HuH-7 (cell line): ENCODE measurements around the gene VASH2.
"Not testable (repeated sequence)": the region's sequence is repeated elsewhere in the genome, so short reads cannot be mapped to it uniquely, and the experiment has no call there.

Experiments used
- DNase-seq: peaks from one replicate; pipeline ENCODE4 v3.0.0; 2011; ENCODE audit warnings: low spot score

The VASH2 gene

DNA sequence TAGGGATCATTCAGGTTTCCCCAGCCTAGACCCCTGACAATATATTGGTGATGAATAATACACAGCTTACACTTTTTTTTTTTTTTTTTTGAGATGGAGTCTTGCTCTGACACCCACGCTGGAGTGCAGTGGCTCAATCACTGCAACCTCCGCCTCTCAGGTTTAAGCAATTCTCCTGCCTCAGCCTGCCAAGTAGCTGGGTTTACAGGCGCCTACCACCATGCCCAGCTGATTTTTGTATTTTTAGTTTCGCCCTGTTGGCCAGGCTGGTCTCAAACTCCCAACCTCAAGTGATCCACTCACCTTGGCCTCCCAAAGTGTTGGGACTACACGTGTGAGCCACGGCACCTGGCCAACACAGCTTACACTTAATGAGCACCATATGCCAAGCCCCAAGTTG, 7.2 kb downstream of the VASH2 start:
- DNase-seq = no peak

DNA sequence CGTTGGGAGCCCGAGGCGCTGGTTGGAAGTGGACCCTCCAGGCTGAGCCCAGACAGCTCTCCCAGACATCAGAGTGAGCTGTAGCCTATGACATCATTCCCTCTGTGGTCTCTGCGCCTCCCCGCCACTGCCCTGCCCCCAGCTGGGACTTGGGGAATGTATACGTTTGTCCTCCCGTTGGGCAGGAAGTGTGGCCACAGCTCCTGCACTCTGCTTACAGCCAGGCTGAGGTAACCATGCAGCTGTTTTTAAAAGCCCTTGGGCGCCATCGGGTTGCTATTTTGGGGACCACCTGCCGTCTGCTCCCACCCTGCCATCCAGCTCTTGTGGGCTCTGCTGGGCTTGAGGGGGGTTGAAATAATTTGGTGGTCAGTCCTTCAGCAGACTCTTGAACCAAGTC, 7.8 kb downstream of the VASH2 start:
- no peak for DNase-seq

DNA sequence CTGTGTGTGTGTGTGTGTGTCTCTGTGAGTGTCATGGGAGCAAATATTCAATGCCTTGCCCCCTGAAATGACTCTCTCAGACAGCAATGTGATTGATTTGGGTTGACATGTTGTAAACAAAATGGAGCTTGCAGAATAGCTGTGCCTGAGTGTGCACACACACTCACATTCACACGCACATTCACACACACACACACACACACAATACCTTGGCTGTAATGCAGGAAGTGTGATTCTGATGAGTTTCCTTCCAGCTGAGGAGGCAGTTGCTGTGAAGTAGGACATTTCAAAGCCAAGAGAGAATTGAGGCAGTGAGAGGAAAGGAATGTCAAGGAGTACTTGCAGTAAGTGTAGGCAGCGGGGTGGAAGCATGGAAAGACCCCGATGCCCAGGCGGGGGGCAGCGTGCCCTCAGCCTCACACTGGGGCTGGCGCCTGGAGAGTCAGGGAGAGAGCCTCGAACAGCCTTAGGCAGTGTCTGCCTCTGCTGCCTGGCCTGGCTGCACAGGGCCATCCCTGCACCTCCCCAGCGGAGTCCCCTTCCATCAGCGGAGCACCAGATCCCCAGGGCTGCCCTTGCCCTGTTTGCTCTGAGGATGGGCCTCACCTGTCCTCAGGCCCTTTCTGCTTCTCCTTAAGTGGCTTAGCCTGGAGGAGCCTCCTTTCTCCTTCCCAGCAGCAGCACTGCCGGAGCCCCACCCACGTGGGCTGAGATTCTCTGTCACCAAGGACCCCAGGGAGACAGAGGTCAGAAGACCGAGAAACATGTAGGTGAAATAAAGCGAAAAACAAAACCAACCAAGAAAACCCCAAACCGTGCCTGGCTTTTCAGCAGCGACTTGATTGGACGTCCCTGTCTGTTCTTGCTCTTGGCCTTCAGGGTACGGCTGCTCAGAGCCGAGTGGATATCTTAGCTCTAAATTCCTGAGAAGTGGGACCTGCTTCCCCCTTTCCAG, 9.2 kb downstream of the VASH2 start:
- no peak for DNase-seq

DNA sequence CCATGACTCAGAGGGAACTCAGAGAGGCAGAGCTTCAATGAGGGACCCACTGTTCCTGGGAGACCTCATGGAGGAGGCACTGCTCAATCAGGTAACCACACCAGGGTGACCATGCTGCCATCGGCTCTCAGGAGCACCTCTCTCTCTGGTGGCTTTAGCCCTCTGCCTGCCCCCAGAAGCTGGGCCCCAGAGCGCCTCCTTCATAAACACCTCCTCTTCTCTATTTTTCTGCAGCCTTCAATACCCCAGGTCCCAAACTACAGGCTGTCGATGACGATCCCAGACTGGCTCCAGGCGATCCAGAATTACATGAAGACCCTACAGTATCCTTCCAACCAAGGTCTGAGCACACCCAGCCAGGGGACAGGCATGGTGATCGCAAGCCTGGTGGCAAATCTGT, 10.6 kb downstream of the VASH2 start:
- DNase-seq = no peak

DNA sequence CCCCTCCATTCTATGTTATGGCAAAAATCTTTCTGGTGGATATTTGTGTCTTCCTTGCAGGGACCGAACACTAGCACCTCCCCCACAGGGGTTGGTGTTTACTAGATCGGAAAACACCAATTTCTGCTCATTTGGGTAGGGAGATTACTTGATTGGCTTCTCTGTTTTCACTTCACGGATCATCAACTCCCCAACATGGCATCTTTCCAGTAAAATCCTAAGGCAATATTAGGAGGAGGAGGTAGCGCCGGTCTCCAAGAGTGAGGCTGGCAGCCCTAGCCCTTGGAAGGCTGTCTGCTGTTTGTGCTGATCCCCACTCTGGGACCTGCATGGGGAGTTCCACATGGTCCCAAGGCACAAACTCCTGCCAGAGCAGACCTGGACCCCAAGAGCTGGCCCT, 12.2 kb downstream of the VASH2 start:
- DNase-seq = no peak

DNA sequence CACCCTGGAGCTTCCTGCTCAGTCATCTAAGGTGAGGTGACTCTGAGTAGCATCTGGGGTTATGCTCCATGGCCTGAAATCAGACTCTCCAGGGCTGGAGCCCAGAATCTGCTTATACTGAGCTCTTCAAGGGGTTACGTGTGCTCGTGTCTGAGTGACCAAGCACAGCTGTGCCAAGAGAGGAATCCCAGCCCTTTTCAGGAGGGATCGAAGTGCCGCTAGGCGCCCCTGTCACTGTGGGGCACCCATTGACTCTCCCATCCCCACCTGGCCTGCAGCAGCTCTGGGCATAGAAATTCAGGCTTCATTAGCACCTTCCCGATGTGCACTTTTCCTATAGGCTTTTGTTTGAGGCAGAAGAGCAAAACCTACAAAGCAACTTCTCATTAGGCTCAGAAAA, 13.8 kb downstream of the VASH2 start:
- no peak for DNase-seq

DNA sequence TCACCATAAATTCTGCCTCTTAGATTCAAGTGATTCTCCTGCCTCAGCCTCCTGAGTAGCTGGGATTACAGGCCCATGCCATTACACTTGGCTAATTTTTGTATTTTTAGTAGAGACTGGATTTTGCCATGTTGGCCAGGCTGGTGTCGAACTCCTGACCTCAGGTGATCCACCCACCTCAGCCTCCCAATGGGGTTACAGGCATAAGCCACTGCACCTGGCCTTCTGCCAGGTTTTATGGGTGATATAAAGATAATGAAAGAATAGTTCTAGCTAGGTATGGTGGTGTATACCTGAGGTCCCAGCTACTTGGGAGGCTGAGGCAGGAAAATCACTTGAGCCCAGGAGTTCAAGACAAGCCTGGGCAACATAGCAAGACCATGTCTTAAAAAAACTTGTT, 14.7 kb downstream of the VASH2 start:
- DNase-seq = not testable (repeated sequence)

DNA sequence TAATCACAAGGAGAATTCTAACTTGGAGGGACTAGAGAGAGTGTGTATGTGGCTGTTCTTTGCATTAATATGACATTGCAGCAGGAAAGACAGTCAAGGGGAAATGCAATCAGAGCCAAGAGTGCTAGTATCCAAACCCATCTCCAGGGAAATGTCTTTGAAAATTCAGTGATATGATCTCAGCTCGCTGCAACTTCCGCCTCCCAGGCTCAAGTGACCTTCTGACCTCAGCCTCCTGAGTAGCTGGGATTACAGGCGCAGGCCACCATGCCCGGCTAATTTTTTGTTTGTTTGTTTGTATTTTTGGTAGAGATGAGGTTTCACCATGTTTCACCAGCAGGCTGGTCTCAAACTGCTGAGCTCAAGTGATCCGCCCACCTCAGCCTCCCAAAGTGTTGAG, 16.3 kb downstream of the VASH2 start:
- DNase-seq = no peak

DNA sequence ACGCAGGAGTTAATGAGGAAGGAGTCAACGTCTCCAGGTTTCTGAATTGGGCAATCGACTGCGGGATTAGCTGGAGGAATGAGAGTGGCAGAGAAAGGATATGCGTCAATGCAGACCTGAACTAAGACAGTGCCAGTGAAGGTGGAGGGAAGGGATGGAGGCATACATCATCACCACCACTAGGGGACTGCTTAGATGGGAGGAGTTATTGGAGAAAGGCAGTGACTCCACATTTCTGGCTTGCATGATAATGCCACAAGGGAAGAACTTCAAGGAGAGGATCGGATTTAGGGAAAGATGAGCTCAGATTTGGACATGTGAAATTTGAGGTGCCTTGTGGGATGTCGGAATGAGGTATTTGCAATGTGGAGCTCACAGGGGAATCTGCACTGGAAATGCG, 17.5 kb downstream of the VASH2 start:
- DNase-seq = peak; percentile 63

DNA sequence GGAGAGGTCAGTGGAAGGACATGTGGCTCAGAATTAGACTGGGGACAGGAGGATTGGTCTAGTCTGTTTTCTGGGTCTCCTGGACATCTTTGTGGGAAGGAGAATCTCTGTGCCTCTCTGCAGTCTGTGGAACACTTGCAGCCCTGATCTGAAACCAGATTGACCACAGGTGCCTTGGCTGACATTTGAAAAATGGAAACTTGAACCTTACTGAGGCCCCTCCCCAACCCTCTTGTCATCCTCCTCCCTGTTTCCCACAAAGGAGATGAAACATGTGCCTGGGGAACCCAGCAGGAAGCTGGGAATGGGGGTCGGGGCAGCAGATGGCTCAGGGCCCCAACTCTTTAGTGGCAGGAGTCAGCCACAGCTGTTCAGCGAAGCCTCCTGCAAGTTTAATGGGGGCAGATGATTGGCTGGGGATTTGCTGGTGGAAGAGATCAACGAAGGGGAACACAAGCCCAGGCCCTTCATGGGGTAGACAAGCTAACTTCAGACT, 18.1 kb downstream of the VASH2 start:
- no peak for DNase-seq

DNA sequence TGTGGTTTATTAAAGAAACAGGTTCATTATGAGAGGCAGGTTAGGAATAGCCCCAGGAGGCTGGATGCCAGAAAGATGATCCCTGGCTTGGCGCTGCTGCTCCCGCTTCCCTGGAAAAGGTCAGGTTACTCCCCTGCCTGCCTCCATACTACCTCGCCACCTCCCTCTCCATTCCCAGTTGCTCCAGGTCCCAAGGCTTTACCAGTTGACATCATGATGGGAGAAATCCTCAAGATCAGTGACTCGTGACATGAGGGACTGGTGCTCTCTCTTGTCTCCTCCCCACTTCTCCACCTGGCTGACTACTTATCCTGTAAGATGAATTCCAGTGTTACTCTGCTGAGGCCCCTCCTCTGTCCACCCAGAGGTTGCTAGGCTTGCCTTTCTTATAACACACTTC, 19.7 kb downstream of the VASH2 start:
- DNase-seq = no peak

DNA sequence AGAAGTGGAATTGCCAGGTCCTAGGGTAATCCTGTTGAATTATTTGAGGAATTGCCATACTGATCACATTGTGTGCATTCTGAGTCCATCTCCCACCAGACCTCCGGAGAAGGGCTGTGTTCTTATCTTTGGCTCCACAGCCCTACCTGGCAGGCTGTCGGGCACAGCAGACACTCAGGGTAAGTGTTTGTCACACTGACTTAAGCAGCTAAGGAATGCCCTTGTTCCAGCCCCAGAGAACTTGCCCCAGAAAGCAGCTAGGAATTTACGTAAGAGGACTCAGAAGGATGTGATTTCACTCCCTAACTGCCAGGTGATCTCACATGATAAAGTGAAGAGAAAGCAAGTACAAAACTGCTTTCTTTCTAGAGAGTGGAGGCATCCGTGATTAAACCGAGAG, 21.0 kb downstream of the VASH2 start:
- no peak for DNase-seq

DNA sequence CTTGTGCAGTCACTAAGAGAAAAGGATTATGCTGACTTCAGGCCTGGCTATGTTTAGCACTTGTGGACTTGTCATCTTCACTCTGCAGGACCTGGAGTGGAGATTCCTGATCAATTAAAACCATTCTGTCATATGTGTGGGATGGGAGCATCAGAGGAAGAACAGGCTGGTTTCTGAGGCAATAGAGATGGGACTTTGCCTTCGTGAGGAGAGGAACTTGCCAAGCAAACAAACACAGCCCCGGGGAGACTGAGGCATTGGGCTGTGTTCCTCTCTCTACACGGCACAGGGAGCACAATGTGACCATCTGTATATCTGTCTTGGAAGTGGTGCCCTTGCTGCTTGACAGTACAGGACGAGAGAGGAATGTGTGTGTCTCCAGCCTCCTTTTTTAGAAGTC, 23.1 kb downstream of the VASH2 start:
- no peak for DNase-seq

DNA sequence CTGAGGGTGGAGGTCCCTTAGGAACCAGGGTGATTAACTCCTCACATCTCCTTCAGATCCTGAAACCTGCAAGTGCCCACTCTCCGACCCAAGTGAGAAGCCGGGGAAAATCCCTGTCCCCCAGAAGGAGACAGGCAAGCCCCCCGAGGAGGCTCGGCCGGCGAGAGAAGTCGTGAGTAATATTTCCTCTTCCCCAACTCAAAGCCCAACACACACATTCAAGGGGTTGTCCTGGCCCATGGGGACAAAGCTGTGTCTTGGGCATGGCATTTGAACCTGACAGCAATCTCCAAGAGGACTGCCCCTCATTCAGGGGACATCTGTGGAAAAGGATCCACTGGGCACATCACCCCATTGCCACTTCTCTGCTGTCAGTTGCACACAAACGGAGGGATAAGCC, 23.6 kb downstream of the VASH2 start:
- no peak for DNase-seq

DNA sequence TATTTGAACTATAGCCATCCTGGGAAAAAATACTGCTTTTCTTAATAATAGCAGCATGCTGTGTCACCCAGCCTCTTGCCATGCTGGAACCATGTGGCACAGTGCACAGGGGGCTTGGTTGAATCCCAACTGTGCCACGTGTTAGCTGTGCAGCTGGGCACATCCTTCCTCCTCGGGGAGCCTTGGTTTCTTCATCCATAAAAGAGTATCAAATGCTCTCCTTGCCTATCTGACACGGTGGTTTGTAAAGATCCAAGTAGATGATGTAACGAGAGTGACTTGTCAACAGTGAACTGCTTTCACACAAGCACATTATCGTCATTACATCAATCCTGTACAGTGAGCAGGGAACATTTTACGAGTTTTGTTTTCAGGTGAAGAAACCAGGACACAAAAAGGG, 24.4 kb downstream of the VASH2 start:
- no peak for DNase-seq

DNA sequence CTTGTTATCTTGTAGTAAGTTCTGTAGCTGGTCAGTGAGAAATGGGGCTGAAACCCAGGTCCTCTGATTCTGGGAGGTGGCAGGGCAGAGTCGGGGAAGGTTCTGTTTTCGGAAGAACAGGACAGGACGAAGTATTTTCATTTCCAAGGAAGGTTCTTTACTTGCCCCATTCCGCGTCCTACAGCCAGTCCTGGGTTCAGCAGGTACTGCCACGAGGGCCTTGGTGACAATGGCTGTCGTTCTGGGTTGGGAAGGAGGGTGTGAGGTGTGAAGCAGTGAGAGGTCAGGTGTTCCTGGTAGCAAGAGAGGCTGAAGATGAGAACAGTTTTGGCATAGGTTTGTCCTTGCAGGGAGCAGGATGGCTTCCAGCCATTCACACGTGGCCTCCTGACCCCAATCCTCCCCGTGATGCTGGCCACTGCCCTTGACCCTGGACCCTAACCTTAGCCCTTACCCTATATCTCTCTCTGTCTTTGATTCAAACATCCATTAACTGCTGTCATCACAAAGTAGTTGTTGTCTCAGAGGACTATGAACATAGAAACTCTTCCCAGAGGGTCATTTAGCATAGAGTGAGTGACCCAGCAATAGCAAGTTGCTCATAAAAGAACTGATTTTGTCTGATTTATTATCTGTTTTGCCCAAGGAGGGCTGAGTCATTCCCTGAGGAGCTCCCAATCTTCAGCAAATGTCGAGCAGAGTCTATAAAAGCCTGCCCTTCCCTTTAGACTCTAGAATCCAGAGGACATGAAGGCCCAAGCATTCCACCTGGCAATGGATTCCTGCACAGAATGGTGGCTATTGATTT, 25.0 kb downstream of the VASH2 start:
- DNase-seq = no peak

DNA sequence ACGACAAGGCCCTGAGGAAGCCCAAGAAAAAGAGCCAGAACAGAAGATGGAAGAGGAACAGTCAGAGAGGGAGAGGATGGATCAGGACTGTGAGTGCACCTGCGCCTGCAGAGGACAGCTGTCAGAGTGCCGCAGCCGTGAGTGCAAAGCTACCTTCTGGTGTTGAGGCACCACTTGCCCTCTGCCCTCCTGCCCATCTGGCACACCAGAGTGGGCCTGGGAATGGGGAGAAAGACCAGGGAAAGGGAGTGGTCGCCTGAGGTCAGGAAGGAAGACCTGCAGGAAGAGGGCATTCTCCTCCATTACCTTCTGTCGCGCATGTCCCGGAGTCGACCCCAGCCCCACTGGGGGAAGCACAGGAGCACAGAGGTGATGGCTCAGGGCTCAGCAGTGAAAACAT, 26.2 kb downstream of the VASH2 start:
- no peak for DNase-seq

DNA sequence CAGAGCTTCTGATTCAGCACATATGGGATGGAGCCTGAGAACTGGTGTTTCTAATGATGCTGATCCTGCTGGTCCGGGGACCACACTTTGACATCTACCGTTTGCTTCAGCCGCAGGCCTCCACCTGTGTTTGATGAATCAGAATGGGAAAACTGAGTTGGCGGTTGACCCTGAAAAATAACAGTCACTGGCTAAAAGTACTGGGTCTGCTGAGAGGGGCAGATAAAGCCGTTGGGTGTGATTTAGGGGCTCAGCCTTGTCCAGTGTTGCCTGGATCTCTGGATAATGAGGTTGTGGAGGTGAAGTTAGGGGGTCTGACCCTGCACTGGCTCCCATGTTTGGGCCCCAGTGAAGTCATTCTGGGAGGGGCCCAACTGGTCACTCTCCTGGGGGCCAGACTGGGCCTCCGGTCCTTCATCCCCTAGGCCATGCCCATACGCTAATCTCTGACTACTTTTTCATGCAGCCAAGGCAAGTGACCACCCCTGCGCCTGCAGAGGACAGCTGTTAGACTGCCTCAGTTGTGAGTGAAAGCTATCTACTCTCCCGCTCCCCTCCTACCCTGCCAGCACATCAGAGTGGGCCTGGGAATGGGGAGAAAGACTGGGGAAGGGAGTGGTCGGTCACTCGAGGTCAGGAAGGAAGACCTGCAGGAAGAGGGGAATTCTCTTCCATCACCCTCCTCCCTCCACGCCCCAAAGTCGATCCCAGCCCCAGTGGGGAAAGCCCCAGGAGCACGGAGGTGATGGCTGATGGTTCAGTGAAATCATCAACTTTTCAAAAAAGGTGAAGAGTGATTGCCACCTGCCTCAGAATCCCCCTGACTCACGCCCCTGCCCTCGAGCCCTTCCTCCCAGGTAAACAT, 27.7 kb downstream of the VASH2 start:
- no peak for DNase-seq

DNA sequence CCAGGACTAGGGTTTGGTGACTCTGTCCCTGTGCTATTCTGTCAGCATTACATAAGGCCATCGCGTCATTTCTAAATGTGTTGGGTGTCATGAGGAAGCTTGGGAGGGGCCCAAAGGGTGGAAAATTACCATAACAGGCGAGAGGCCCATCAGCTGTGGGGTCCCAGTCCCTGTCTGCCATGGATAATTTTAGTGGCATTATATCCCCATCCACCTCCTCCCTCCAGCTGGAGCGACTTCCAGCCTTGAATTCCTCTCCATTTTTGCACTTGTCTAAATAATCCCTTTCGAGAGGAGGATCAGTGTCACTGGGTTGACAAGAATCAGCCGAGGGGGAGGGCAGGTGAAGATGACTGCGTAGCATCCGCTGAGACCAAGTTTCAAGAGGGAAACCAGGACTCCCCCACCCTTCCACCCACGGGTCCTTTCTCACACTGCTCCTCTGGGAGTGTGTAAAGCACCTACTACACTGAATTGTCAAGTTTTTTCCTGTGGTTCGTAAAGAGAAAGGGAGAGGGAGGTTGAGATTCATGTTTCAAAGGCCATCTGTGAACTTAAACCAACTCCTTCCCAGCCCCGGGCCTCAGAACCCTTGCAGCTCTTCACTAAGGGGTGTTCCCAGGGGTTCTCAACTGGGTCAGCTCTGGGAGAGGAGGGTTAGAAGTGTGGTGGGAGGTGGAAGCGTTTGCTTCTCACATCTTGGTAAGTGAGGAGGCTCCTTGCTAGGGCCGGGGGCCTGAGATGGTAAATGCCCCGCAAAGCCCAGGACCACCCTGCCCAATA, 29.2 kb downstream of the VASH2 start:
- no peak for DNase-seq

DNA sequence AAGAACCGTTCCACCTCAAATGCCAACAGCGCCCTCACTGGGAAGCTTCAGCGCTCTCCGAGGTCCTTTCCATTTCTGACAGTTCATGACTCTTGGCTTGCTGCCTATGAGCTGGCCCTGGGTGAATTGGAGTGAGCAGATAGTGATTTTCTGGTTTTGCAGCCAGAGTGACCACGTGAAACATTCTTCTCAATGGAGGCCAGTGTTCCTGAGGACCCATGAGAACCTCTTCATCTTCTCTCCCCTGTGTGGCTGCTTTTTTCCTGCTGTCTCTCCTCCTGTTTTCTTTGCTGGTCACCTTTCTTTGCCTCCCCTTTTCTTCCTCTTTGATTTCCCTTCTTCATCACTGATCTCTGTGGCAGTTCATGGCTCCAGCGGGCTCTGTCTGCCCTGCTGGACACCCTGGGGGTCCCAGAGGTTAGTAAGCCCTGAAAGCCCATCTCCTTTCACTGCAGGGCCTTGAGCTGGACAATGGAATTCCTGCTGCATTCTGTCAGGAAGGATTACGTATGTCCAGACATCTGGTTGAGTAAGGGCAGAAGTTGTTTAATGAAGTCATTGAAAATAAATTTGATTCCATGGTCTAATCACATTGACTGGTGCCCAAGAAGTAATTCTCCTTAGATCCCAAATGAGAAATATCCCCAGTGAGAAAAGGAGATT, 29.9 kb downstream of the VASH2 start:
- DNase-seq = no peak

DNA sequence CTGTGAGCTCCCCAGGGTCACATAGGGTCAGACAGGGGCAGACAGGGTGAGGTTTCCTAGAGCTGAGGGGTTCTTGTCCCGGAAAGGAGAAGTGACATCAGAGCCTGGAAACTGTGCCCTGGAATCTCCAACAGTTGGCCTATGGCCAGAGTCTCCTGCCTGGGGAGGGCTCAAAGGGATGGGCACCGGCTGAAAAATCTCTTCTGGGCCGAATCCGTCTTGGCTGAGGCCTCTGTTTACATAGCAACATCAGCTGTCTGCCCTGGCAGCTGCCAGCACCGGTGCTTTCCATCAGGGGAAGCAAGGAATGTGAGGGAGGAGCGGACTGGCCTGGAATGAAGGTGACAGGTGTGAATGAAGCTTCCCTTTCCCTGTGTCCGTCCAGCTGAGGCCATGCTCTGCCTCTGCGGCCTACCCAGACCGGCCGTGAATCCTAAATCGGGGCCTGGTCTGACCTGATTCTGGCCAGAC, 30.7 kb downstream of the VASH2 start:
- no peak for DNase-seq
